Transverse colon (tissue), 4 donors: Measurements from ENCODE around the gene RTP3. TPM values are rescaled to one million over a fixed set of nuclear protein-coding genes. Genes with fewer than 3 reads are reported as not detected.
"Not testable (repeated sequence)": the region's sequence is repeated elsewhere in the genome, so short reads cannot be mapped to it uniquely, and the experiment has no call there.

Experiments used
- DNase-seq: peaks from one replicate; pipeline ENCODE4 v3.0.0-alpha.2; 2019
- H3K27ac ChIP-seq, 4 donors: fragments of 200-600 bp; sonication (generic); 2 replicates each; pipeline ENCODE4 v1.5.1; 2016 to 2018; ENCODE audit warnings: inconsistent platforms in 4 of 4
- H3K27me3 ChIP-seq: fragments of 200-600 bp; sonication (generic); 2 replicates; pipeline ENCODE4 v1.5.1; 2017; ENCODE audit warnings: inconsistent platforms
- H3K36me3 ChIP-seq, 4 donors: fragments of 200-600 bp; sonication (generic); 2 replicates each; pipeline ENCODE4 v1.5.1; 2017 to 2019; ENCODE audit warnings: inconsistent platforms in 4 of 4
- H3K4me1 ChIP-seq, 4 donors: fragments of 200-600 bp; sonication (generic); 2 replicates each; pipeline ENCODE4 v1.5.1; 2017 to 2020; ENCODE audit warnings: inconsistent platforms in 4 of 4
- H3K4me3 ChIP-seq, 4 donors: fragments of 200-600 bp; sonication (generic); 1 replicate in 1 of 4; 2 replicates in 3 of 4; pipeline versions ENCODE4 v1.5.1 to v1.6.1; 2017 to 2019; ENCODE audit warnings: inconsistent platforms in 4 of 4
- H3K9me3 ChIP-seq, 2 donors: fragments of 200-600 bp; sonication (generic); 2 replicates each; pipeline ENCODE4 v1.5.1; 2017 to 2019; ENCODE audit warnings: inconsistent platforms in 2 of 2
- EP300 ChIP-seq: sonication (generic); formaldehyde crosslinking; IDR thresholded peaks from one replicate; pipeline ENCODE4 v1.6.1; 2017; ENCODE audit warnings: antibody characterized with exemption, low read depth
- POLR2A ChIP-seq: fragments of 450-650 bp; IDR thresholded peaks from one replicate; pipeline ENCODE4 v1.6.1; 2016; ENCODE audit warnings: antibody characterized with exemption, mild to moderate bottlenecking, moderate library complexity
- POLR2AphosphoS5 ChIP-seq, 3 donors: sonication (generic); formaldehyde crosslinking; IDR thresholded peaks; one replicate each; pipeline ENCODE4 v1.6.1; 2016; ENCODE audit warnings: antibody characterized with exemption in 3 of 3
- WGBS, 2 donors: methylation state at CpG; one replicate each; pipeline ENCODE4 v1.1.5; 2018; ENCODE audit warnings: low coverage in 1 of 2; 5-methylcytosine and 5-hydroxymethylcytosine counted together
- in situ Hi-C, 4 donors: fragments of 200-750 bp; cut with MboI; loops; one replicate each; pipeline versions ENCODE4 v1.15.0 to v1.15.1; 2017; ENCODE audit warnings: low sequenced_read_pairs in 3 of 4, low pct_ligation_motif_present in 1 of 4, low pct_unique_long_range_greater_than_20kb in 1 of 4
- intact Hi-C: fragments of 100-400 bp; cut with DNase I; formaldehyde crosslinking; loops from one replicate; pipeline ENCODE4 v1.15.1; 2023; ENCODE audit warnings: low total_unique reads
- total RNA-seq, 4 donors: library from RNA; depleted of rRNA; stranded (reverse); fragments of >200 nt; gene quantifications; one replicate each; pipeline ENCODE4 v1.1.0, GENCODE V29; 2016
- TF ChIP-seq, protein P1 (sequence below), 5 experiments: fragments of 200-600 bp in 3 of 5; fragments of 450-650 bp in 2 of 5; sonication (generic) in 3 of 5; IDR thresholded peaks; 1 replicate in 2 of 5; 2 replicates in 3 of 5; pipeline ENCODE4 v1.5.1; 2016 to 2017; ENCODE audit warnings: antibody characterized with exemption in 5 of 5, inconsistent platforms in 3 of 5, mild to moderate bottlenecking in 2 of 5, moderate library complexity in 1 of 5

Gene RTP3
- total RNA-seq, 4 donors from 2014 or later = not detected

DNA sequence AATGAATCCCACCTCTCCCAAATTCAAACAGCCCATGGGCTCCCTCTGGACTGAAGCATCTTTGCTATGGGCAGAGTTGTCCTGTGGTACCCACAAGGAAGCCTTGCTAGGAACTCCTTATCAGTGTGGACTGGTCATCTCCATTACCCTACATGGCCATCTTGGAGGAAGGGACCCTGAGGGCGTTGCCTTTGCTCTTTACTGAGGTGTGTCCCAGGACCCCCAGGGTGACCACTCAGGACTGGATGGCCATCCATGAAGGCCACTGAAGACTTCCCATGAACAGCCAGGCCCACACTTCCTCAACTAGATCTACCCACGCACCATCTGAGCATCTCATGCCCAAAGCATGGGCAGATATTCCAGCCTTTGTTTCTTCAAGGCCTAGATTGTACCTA is 20.0 kb downstream of the RTP3 start:
- in situ Hi-C loops (no loop called here), intact Hi-C loops (no loop called here)
- no peak for TF ChIP-seq POLR2A
- 95% methylated on average over 2 of the region's 2 CpGs; no CpG with 5 or more reads in 1 of the 2 donors for whole genome bisulfite sequencing, 2 donors
- DNase-seq = no peak
- Histone ChIP-seq H3K9me3 (no peaks in the 10 kb centered on the region), H3K27ac (no peak overlapping the region), H3K36me3 (no peaks in the 10 kb centered on the region), H3K4me3 (no peak overlapping the region), H3K4me1 (no peaks in the 10 kb centered on the region), H3K27me3 (no peaks in the 10 kb centered on the region)

DNA sequence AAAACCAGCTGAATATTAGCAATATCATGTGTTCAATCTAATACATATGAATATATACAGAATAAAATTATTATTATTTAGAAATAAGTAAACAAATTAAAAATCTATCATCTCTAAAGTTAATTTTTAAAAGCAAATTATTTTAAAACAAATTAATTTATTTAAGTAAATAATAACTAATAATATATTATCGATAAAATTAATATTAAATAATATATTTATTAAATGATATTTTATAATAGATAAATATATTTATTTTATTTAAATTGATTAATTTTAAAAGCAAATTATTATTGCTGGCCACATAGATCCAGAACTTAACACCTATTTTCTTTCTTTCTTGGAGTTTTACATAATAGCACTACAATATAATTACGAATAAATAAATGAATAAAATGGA is 22.2 kb downstream of the RTP3 start:
- H3K36me3 ChIP-seq = no peaks in the 10 kb centered on the region
- H3K27me3 ChIP-seq = no peaks in the 10 kb centered on the region
- no peak for DNase-seq
- H3K9me3 ChIP-seq = no peaks in the 10 kb centered on the region
- H3K4me3 ChIP-seq = no peak overlapping the region
- 67 to 100% methylated on average over 2 of the region's 2 CpGs for WGBS, 2 donors
- intact Hi-C loops (no loop called here), in situ Hi-C loops (no loop called here)
- H3K27ac ChIP-seq = no peak overlapping the region
- TF ChIP-seq POLR2A (no peak), POLR2AphosphoS5 (IDR thresholded peaks at IDR 0.05) (no peak), EP300 (no peak)
- TF ChIP-seq, protein P1, sequence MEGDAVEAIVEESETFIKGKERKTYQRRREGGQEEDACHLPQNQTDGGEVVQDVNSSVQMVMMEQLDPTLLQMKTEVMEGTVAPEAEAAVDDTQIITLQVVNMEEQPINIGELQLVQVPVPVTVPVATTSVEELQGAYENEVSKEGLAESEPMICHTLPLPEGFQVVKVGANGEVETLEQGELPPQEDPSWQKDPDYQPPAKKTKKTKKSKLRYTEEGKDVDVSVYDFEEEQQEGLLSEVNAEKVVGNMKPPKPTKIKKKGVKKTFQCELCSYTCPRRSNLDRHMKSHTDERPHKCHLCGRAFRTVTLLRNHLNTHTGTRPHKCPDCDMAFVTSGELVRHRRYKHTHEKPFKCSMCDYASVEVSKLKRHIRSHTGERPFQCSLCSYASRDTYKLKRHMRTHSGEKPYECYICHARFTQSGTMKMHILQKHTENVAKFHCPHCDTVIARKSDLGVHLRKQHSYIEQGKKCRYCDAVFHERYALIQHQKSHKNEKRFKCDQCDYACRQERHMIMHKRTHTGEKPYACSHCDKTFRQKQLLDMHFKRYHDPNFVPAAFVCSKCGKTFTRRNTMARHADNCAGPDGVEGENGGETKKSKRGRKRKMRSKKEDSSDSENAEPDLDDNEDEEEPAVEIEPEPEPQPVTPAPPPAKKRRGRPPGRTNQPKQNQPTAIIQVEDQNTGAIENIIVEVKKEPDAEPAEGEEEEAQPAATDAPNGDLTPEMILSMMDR (IDR thresholded peaks at IDR 0.05) = no peak
- H3K4me1 ChIP-seq = no peaks in the 10 kb centered on the region

DNA sequence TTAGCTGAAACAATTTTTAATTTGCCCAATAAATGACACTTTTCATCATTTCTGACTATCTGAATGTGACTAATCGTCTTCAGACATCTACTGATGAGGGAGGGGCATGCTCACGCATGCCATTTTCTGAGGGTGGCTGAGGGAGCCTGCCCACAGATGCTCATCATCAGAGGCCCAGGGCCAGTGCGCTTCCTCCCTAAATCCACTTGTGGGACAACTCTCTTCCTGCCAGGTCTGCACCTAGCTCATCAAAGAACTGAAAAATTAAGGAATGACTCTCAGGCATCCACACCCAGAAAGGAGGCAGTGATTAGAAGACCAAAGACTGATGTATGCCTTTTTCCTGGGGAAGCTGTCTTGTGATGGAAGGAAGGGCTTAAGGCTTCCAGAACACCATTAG is 22.8 kb downstream of the RTP3 start:
- no peak for TF ChIP-seq EP300
- TF ChIP-seq POLR2AphosphoS5 (IDR thresholded peaks at IDR 0.05) = no peak
- TF ChIP-seq, protein P1 (IDR thresholded peaks at IDR 0.05) = no peak
- no peak for TF ChIP-seq POLR2A
- no peaks in the 10 kb centered on the region for H3K27me3 ChIP-seq
- in situ Hi-C loops = no loop called here
- intact Hi-C loops = no loop called here
- no peak overlapping the region for H3K27ac ChIP-seq
- H3K4me1 ChIP-seq = no peaks in the 10 kb centered on the region
- WGBS, 2 donors = 84 to 91% methylated on average over 3 of the region's 3 CpGs
- DNase-seq = no peak
- H3K36me3 ChIP-seq = no peaks in the 10 kb centered on the region
- H3K9me3 ChIP-seq = no peaks in the 10 kb centered on the region
- no peak overlapping the region for H3K4me3 ChIP-seq

DNA sequence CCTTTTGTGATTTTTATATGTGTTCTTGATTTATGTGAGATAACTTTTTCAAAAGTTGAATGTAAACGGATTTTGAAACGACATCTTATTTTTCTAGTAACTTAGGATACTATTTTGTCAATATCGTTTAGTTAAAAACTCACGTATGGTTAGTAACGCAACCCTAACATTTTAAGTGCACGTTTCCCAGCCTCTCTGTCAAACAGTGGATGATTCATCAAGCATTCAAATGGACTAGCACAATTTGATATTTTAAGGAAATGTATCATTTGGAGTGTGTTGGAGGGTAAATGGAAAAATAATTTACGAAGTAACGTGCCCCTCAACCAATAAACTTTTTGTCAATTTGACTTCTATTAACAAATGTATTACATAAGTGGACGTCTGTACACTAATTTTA is 23.3 kb downstream of the RTP3 start:
- no peak overlapping the region for H3K27ac ChIP-seq
- H3K9me3 ChIP-seq = no peaks in the 10 kb centered on the region
- H3K27me3 ChIP-seq = no peaks in the 10 kb centered on the region
- no peaks in the 10 kb centered on the region for H3K36me3 ChIP-seq
- intact Hi-C loops (no loop called here), in situ Hi-C loops (no loop called here)
- no peak for DNase-seq
- no peak overlapping the region for H3K4me3 ChIP-seq
- TF ChIP-seq POLR2AphosphoS5 (IDR thresholded peaks at IDR 0.05) (no peak), POLR2A (no peak)
- TF ChIP-seq, protein P1 (IDR thresholded peaks at IDR 0.05) = no peak
- WGBS, 2 donors = 81 to 84% methylated on average over 9 of the region's 9 CpGs
- no peaks in the 10 kb centered on the region for H3K4me1 ChIP-seq

DNA sequence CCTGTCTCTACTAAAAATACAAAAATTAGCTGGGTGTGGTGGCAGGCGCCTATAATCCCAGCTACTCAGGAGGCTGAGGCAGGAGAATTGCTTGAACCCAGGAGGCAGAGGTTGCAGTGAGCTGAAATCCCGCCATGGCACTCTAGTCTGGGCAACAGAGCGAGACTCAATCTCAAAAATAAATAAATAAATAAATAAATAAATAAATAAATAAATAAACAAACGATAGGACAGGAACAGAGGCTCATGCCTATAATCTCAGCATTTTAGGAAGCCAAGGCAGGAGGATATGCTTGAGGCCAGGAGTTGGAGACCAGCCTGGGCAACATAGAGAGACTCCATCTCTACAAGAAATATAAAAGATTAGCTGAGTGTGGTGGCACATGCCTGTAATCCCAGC is 24.4 kb downstream of the RTP3 start:
- WGBS, 2 donors = 80 to 96% methylated on average over 1 to 4 of the region's 4 CpGs
- not testable (repeated sequence) for H3K9me3 ChIP-seq

More for the DNA sequence above, 24.4 kb downstream of the RTP3 start:
- H3K36me3 ChIP-seq, intact Hi-C loops, H3K27ac ChIP-seq, H3K27me3 ChIP-seq, in situ Hi-C loops, H3K4me3 ChIP-seq, H3K4me1 ChIP-seq, DNase-seq: not testable (repeated sequence)
